Adrenal gland (tissue), 12 donors: ENCODE measurements around the gene CCDC69. TPM values are rescaled to one million over a fixed set of nuclear protein-coding genes. Genes with fewer than 3 reads are reported as not detected.

ENCODE experiments used
- DNase-seq, 7 donors: peaks; one replicate each; pipeline ENCODE4 v3.0.0-alpha.2; 2019 to 2020
- H3K27ac ChIP-seq, 5 donors: fragments of 200-600 bp; sonication (generic) in 4 of 5; 1 replicate in 3 of 5; 2 replicates in 2 of 5; pipeline versions ENCODE4 v1.5.1 to v1.8.0; 2016 to 2020; ENCODE audit warnings: mild to moderate bottlenecking in 1 of 5
- H3K27me3 ChIP-seq: fragments of 200-600 bp; 2 replicates; pipeline ENCODE4 v1.8.0; 2021
- H3K36me3 ChIP-seq, 2 donors: fragments of 200-600 bp; replicated peaks in 1 of 2; 1 replicate in 1 of 2; 2 replicates in 1 of 2; pipeline versions ENCODE4 v1.5.1 to v1.8.0; 2018 to 2022
- H3K4me1 ChIP-seq, 2 donors: fragments of 200-600 bp; replicated peaks in 1 of 2; 1 replicate in 1 of 2; 2 replicates in 1 of 2; pipeline versions ENCODE4 v1.5.1 to v1.8.0; 2018 to 2021
- H3K4me3 ChIP-seq, 4 donors: fragments of 200-600 bp; sonication (generic) in 3 of 4; one replicate each; pipeline ENCODE4 v1.5.1; 2016 to 2018
- H3K9me3 ChIP-seq, 3 donors: fragments of 200-600 bp; sonication (generic) in 1 of 3; replicated peaks in 1 of 3; 1 replicate in 2 of 3; 2 replicates in 1 of 3; pipeline versions ENCODE4 v1.5.1 to v1.8.0; 2016 to 2021
- POLR2A ChIP-seq, 2 donors: fragments of 450-650 bp; IDR thresholded peaks; one replicate each; pipeline ENCODE4 v1.6.1; 2017; ENCODE audit warnings: antibody characterized with exemption in 2 of 2, mild to moderate bottlenecking in 2 of 2, moderate library complexity in 1 of 2
- WGBS, 4 donors: extraction: QIAGEN DNeasy Blood & Tissue Kit in 2 of 4; methylation state at CpG; one replicate each; pipeline versions ENCODE4 v1.1.5 to v1.1.7; 2013 to 2017; 5-methylcytosine and 5-hydroxymethylcytosine counted together
- intact Hi-C, 2 donors: fragments of 100-400 bp; cut with DNase I; formaldehyde crosslinking; loops; one replicate each; pipeline versions ENCODE4 v1.14.1 to v1.15.0; 2022 to 2023
- polyA plus RNA-seq, 3 donors: library from polyadenylated mRNA; stranded (reverse); fragments of 200-250 nt in 2 of 3; fragments of 350-450 nt in 1 of 3; fragmentation: Illumina TruSeq in 1 of 3; extraction: RNeasy Lipid Tissue Mini Kit (QIAGEN cat#74804) in 1 of 3; gene quantifications; one replicate each; pipeline ENCODE4 v1.2.3, GENCODE V29; 2013 to 2014
- total RNA-seq, 9 donors: library from RNA; depleted of rRNA in 4 of 9; stranded (reverse); fragments of >200 nt in 4 of 9; fragments of 120-200 nt in 1 of 9; fragmentation: NEBNext Ultra II Directional in 1 of 9; extraction: Animal tissue kit (Norgen Biotek cat#: 25700) in 1 of 9; gene quantifications; one replicate each; pipeline versions ENCODE4 v1.1.0 to v1.2.4, GENCODE V29; 2013 to 2023
- TF ChIP-seq, protein P1 (sequence below), 6 experiments: fragments of 450-650 bp in 4 of 6; fragments of 200-600 bp in 2 of 6; sonication (generic) in 1 of 6; IDR thresholded peaks; 1 replicate in 5 of 6; 2 replicates in 1 of 6; pipeline versions ENCODE4 v1.5.1 to v1.8.0; 2016 to 2021; ENCODE audit warnings: antibody characterized with exemption in 6 of 6, mild to moderate bottlenecking in 2 of 6, moderate library complexity in 1 of 6
- donor health status: healthy with polysubstance abuse.
- donor health status: Bipolar disorder and iron deficiency.
- donor health status: DM: yes; HTN: yes; CAD: no.
- donor health status: DM: no; HTN: no; CAD: no.
- donor health status: DM: no; HTN: no; CAD: no.
- donor health status: DM: yes; HTN: yes; CAD: no.

Gene CCDC69
- total and polyA plus RNA-seq, 12 donors = 76.1 to 241 (median 174) TPM

GRCh38 chr5:151155775-151156506 is 68.0 kb downstream of the CCDC69 start:
- intact Hi-C loops = no loop called here
- TF ChIP-seq, protein P1, sequence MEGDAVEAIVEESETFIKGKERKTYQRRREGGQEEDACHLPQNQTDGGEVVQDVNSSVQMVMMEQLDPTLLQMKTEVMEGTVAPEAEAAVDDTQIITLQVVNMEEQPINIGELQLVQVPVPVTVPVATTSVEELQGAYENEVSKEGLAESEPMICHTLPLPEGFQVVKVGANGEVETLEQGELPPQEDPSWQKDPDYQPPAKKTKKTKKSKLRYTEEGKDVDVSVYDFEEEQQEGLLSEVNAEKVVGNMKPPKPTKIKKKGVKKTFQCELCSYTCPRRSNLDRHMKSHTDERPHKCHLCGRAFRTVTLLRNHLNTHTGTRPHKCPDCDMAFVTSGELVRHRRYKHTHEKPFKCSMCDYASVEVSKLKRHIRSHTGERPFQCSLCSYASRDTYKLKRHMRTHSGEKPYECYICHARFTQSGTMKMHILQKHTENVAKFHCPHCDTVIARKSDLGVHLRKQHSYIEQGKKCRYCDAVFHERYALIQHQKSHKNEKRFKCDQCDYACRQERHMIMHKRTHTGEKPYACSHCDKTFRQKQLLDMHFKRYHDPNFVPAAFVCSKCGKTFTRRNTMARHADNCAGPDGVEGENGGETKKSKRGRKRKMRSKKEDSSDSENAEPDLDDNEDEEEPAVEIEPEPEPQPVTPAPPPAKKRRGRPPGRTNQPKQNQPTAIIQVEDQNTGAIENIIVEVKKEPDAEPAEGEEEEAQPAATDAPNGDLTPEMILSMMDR (IDR thresholded peaks at IDR 0.05) = peak in 1 of 6 experiments; percentile 9
- TF ChIP-seq POLR2A (IDR thresholded peaks at IDR 0.05) = peak in 1 of 2 donors; percentile 31

GRCh38 chr5:151154931-151155774 is 68.7 kb downstream of the CCDC69 start:
- Histone ChIP-seq H3K4me3 (peak overlapping the region in 1 of 4 donors; percentile 94), H3K36me3 (no peaks in the 10 kb centered on the region), H3K9me3 (no peaks in the 10 kb centered on the region), H3K4me1 (peaks cover 48 to 74% of the 10 kb centered on the region in 2 donors), H3K27ac (peak overlapping the region in 3 of 5 donors; percentile 42 to 96 (median 87)), H3K27me3 (no peaks in the 10 kb centered on the region)
- TF ChIP-seq POLR2A (IDR thresholded peaks at IDR 0.05) = no peak
- TF ChIP-seq, protein P1 (IDR thresholded peaks at IDR 0.05) = no peak
- no peak for DNase-seq
- intact Hi-C loops = no loop called here
- 55 to 66% (median 59%) methylated on average over 9 of the region's 9 CpGs for WGBS, 4 donors

More at GRCh38 chr5:151155775-151156506, 68.0 kb downstream of the CCDC69 start:
- Histone ChIP-seq H3K4me1 (peaks cover 41 to 66% of the 10 kb centered on the region in 2 donors), H3K36me3 (no peaks in the 10 kb centered on the region), H3K27me3 (no peaks in the 10 kb centered on the region), H3K4me3 (peak overlapping the region in 1 of 4 donors; percentile 94), H3K27ac (peak overlapping the region in 4 of 5 donors; percentile 53 to 96 (median 78)), H3K9me3 (no peaks in the 10 kb centered on the region)
- WGBS, 4 donors = 12 to 28% (median 22%) methylated on average over 3 to 9 of the region's 9 CpGs
- peak; percentile 44 to 85 (median 79) for DNase-seq

- no peak overlapping the region for H3K4me3 ChIP-seq
- WGBS, 4 donors = 76 to 81% (median 80%) methylated on average over 3 of the region's 3 CpGs
- no peaks in the 10 kb centered on the region for H3K27me3 ChIP-seq
- no peaks in the 10 kb centered on the region for H3K9me3 ChIP-seq
- H3K4me1 ChIP-seq = peaks cover 48 to 81% of the 10 kb centered on the region in 2 donors
- no peak for DNase-seq
- intact Hi-C loops = no loop called here
- peak overlapping the region in 2 of 5 donors; percentile 27 to 31 for H3K27ac ChIP-seq
- no peak for TF ChIP-seq POLR2A (IDR thresholded peaks at IDR 0.05)
- TF ChIP-seq, protein P1 (IDR thresholded peaks at IDR 0.05) = no peak
- no peaks in the 10 kb centered on the region for H3K36me3 ChIP-seq
These were observed 70.1 kb downstream of the CCDC69 start for GRCh38 chr5:151153766-151154272.

GRCh38 chr5:151153300-151153699 is 70.6 kb downstream of the CCDC69 start:
- H3K27me3 ChIP-seq = no peaks in the 10 kb centered on the region
- H3K4me1 ChIP-seq = peaks cover 44 to 79% of the 10 kb centered on the region in 2 donors
- no peak overlapping the region for H3K4me3 ChIP-seq
- no peak for DNase-seq
- intact Hi-C loops = no loop called here
- no peaks in the 10 kb centered on the region for H3K36me3 ChIP-seq
- H3K27ac ChIP-seq = peak overlapping the region in 2 of 5 donors; percentile 27 to 31
- 75 to 85% (median 81%) methylated on average over 2 to 3 of the region's 3 CpGs for WGBS, 4 donors
- no peaks in the 10 kb centered on the region for H3K9me3 ChIP-seq
- no peak for TF ChIP-seq POLR2A (IDR thresholded peaks at IDR 0.05)
- TF ChIP-seq, protein P1 (IDR thresholded peaks at IDR 0.05) = no peak
